Cerebellar nuclear complex (tissue), 1 donor: ENCODE data around the gene AHRR.
"Not testable (repeated sequence)": the region's sequence is repeated elsewhere in the genome, so short reads cannot be mapped to it uniquely, and the experiment has no call there.

Experiments used
- DNase-seq, 2 experiments: peaks; one replicate each; lab custom pipeline; 2025; lab: John Stamatoyannopoulos, UW

AHRR gene

GRCh38 chr5:378301-378891 is 56.9 kb downstream of the AHRR start:
- DNase-seq, result no peak

- DNase-seq, result no peak
These were observed 57.6 kb downstream of the AHRR start for GRCh38 chr5:378976-379742.

- no peak for DNase-seq
These were observed 59.3 kb downstream of the AHRR start for GRCh38 chr5:380701-381309.

GRCh38 chr5:383066-383465 is 61.6 kb downstream of the AHRR start:
- DNase-seq, result no peak

GRCh38 chr5:383621-384020 is 62.1 kb downstream of the AHRR start:
- DNase-seq, result no peak

- not testable (repeated sequence) for DNase-seq
These were observed 63.1 kb downstream of the AHRR start for GRCh38 chr5:384576-384975.

- DNase-seq, result no peak
These were observed 63.8 kb downstream of the AHRR start for GRCh38 chr5:385321-385720.

GRCh38 chr5:386432-387341 is 65.2 kb downstream of the AHRR start:
- no peak for DNase-seq

GRCh38 chr5:387491-388265 is 66.2 kb downstream of the AHRR start:
- no peak for DNase-seq

- DNase-seq, result no peak
These were observed 67.0 kb downstream of the AHRR start for GRCh38 chr5:388266-389196.

- DNase-seq, result no peak
These were observed 67.8 kb downstream of the AHRR start for GRCh38 chr5:389197-389821.

- no peak for DNase-seq
These were observed 68.5 kb downstream of the AHRR start for GRCh38 chr5:389891-390622.

- no peak for DNase-seq
These were observed 69.3 kb downstream of the AHRR start for GRCh38 chr5:390623-391491.

GRCh38 chr5:392431-392988 is 71.0 kb downstream of the AHRR start:
- no peak for DNase-seq

GRCh38 chr5:393846-394275 is 72.3 kb downstream of the AHRR start:
- DNase-seq, result no peak

GRCh38 chr5:394671-395155 is 73.2 kb downstream of the AHRR start:
- DNase-seq, result no peak

- no peak for DNase-seq
These were observed 73.8 kb downstream of the AHRR start for GRCh38 chr5:395156-395920.
